Measurements from ENCODE around the gene BCL11A.

The BCL11A gene

GRCh38 chr2:60553495-60554073 is at the start of gene BCL11A:
Gene BCL11A, minus strand, starts transcription at chr2:60553654. Its CDS starts 384 bp downstream, at chr2:60553270.
- DNase-seq (ENCODE audit: low read depth in 3 of 3) = no peak

- no peak for DNase-seq (ENCODE audit: low read depth in 3 of 3)
Measured at GRCh38 chr2:60602828-60603532, 49.5 kb upstream of the BCL11A start.

GRCh38 chr2:60602388-60602787 is 48.9 kb upstream of the BCL11A start:
- no peak for DNase-seq (ENCODE audit: low read depth in 3 of 3)

- DNase-seq (ENCODE audit: low read depth in 3 of 3) = no peak
Measured at GRCh38 chr2:60598271-60598670, 44.8 kb upstream of the BCL11A start.

GRCh38 chr2:60597346-60597745 is 43.9 kb upstream of the BCL11A start:
- no peak for DNase-seq (ENCODE audit: low read depth in 3 of 3)

GRCh38 chr2:60596411-60596810 is 43.0 kb upstream of the BCL11A start:
- no peak for DNase-seq (ENCODE audit: low read depth in 3 of 3)

GRCh38 chr2:60595953-60596352 is 42.5 kb upstream of the BCL11A start:
- no peak for DNase-seq (ENCODE audit: low read depth in 3 of 3)

- DNase-seq (ENCODE audit: low read depth in 3 of 3) = no peak
Measured at GRCh38 chr2:60589104-60589503, 35.6 kb upstream of the BCL11A start.

GRCh38 chr2:60586081-60586480 is 32.6 kb upstream of the BCL11A start:
- DNase-seq (ENCODE audit: low read depth in 3 of 3) = no peak

GRCh38 chr2:60585276-60585675 is 31.8 kb upstream of the BCL11A start:
- DNase-seq (ENCODE audit: low read depth in 3 of 3) = no peak

GRCh38 chr2:60583604-60584003 is 30.1 kb upstream of the BCL11A start:
- DNase-seq (ENCODE audit: low read depth in 3 of 3) = no peak

GRCh38 chr2:60581433-60582282 is 28.2 kb upstream of the BCL11A start:
- DNase-seq (ENCODE audit: low read depth in 3 of 3) = peak; percentile 42 to 54 (median 51)

GRCh38 chr2:60577682-60578283 is 24.3 kb upstream of the BCL11A start:
- DNase-seq (ENCODE audit: low read depth in 3 of 3) = no peak

- no peak for DNase-seq (ENCODE audit: low read depth in 3 of 3)
Measured at GRCh38 chr2:60573251-60573650, 19.8 kb upstream of the BCL11A start.

GRCh38 chr2:60570251-60570650 is 16.8 kb upstream of the BCL11A start:
- DNase-seq (ENCODE audit: low read depth in 3 of 3) = no peak

GRCh38 chr2:60569680-60570111 is 16.2 kb upstream of the BCL11A start:
- no peak for DNase-seq (ENCODE audit: low read depth in 3 of 3)

- no peak for DNase-seq (ENCODE audit: low read depth in 3 of 3)
Measured at GRCh38 chr2:60567919-60568768, 14.7 kb upstream of the BCL11A start.

- no peak for DNase-seq (ENCODE audit: low read depth in 3 of 3)
Measured at GRCh38 chr2:60567096-60567495, 13.6 kb upstream of the BCL11A start.

- DNase-seq (ENCODE audit: low read depth in 3 of 3) = no peak
Measured at GRCh38 chr2:60565472-60565871, 12.0 kb upstream of the BCL11A start.

GRCh38 chr2:60560734-60561644 is 7.5 kb upstream of the BCL11A start:
- no peak for DNase-seq (ENCODE audit: low read depth in 3 of 3)
